K562 (cell line): ENCODE data around the gene IL9. TPM values are rescaled to one million over a fixed set of nuclear protein-coding genes. Genes with fewer than 3 reads are reported as not detected.

Source experiments
- ATAC-seq: fragments of 200-7000 bp; cut with Tn5 transposase; 3 replicates; pipeline ENCODE4 v1.9.1; 2020; ENCODE audit warnings: moderate library complexity
- BruUV-seq: library from RNA; stranded (reverse); fragments of 400-500 nt; replicated peaks from 2 replicates; lab custom pipeline; 2021; lab: Mats Ljungman, UMichigan
- CTCF ChIA-PET: fragments of 300-600 bp; formaldehyde crosslinking; extraction: SDS; loops from one replicate; lab custom pipeline; 2021; ENCODE audit warnings: low intra/inter-chr PET ratio; lab: Yijun Ruan, JAX
- POLR2A ChIA-PET: fragments of 300-600, 350-650 bp; sonication (Branson Sonifier 250); formaldehyde crosslinking; extraction: SDS; loops from one replicate; lab custom pipeline; 2021; ENCODE audit warnings: antibody characterized with exemption, inconsistent platforms; lab: Yijun Ruan, JAX
- DNase-seq, 4 experiments: peaks; one replicate each; pipeline versions ENCODE4 v3.0.0 to v3.0.0-alpha.2; 2011 to 2018; ENCODE audit warnings: low spot score in 3 of 4, mixed read lengths in 3 of 4; ENCODE audit errors: extremely low read depth in 1 of 4
- FAIRE-seq: peaks from 2 replicates; lab custom pipeline; 2011; peaks lifted over from hg19 to GRCh38; lab: Jason Lieb, UNC
- H2AFZ ChIP-seq: 2 replicates; pipeline ENCODE4 v1.6.0; 2011; ENCODE audit warnings: low read depth, low read length, control low read depth, inconsistent platforms
- H3K27ac ChIP-seq: fragments of 200-600 bp; 3 replicates; pipeline ENCODE4 v1.8.0; 2011; ENCODE audit warnings: low read depth, mild to moderate bottlenecking, control low read depth, inconsistent platforms, low read length, moderate library complexity, mixed read lengths; ENCODE audit errors: extremely low read depth
- H3K27me3 ChIP-seq, 2 experiments: fragments of 300-600 bp in 1 of 2; 2 replicates in 1 of 2; 3 replicates in 1 of 2; pipeline versions ENCODE4 v1.6.0 to v1.8.0; 2011; ENCODE audit warnings: inconsistent platforms in 2 of 2, low read length in 2 of 2, mild to moderate bottlenecking in 1 of 2, mixed read lengths in 1 of 2, moderate library complexity in 1 of 2; ENCODE audit not compliant: control insufficient read depth in 2 of 2, insufficient read depth in 2 of 2
- H3K36me3 ChIP-seq: fragments of 300-600 bp; 3 replicates; pipeline ENCODE4 v1.8.0; 2011; ENCODE audit warnings: mild to moderate bottlenecking, low read length, inconsistent platforms; ENCODE audit not compliant: control insufficient read depth, insufficient read depth
- H3K4me1 ChIP-seq, 2 experiments: fragments of 200-600 bp in 1 of 2; replicated peaks in 1 of 2; 2 replicates in 1 of 2; 3 replicates in 1 of 2; pipeline versions ENCODE4 v1.5.1 to v1.8.0; 2011; ENCODE audit warnings: inconsistent platforms in 2 of 2, low read length in 2 of 2, mild to moderate bottlenecking in 1 of 2, mixed read lengths in 1 of 2, moderate library complexity in 1 of 2; ENCODE audit not compliant: control insufficient read depth in 2 of 2, insufficient read depth in 2 of 2
- H3K4me2 ChIP-seq: 2 replicates; pipeline ENCODE4 v1.6.1; 2011; ENCODE audit warnings: low read length, control low read depth, inconsistent platforms, mixed read lengths; ENCODE audit not compliant: insufficient read depth
- H3K4me3 ChIP-seq: fragments of 200-600 bp; sonication (generic), shearing (Covaris generic); 2 replicates; pipeline ENCODE4 v1.5.1; 2016; ENCODE audit warnings: control low read depth, inconsistent platforms
- H3K79me2 ChIP-seq: fragments of 200-600 bp; 3 replicates; pipeline ENCODE4 v1.8.0; 2011; ENCODE audit warnings: low read length, inconsistent platforms; ENCODE audit not compliant: control insufficient read depth, insufficient read depth
- H3K9ac ChIP-seq, 2 experiments: 2 replicates each; pipeline versions ENCODE4 v1.6.0 to v1.6.1; 2011; ENCODE audit warnings: low read depth in 2 of 2, low read length in 2 of 2, control low read depth in 1 of 2, inconsistent platforms in 1 of 2, mild to moderate bottlenecking in 1 of 2, mixed read lengths in 1 of 2; ENCODE audit not compliant: insufficient read depth in 1 of 2
- H3K9me1 ChIP-seq: one replicate; pipeline ENCODE4 v1.6.0; 2011; ENCODE audit warnings: inconsistent platforms, mild to moderate bottlenecking, low read length, moderate library complexity; ENCODE audit not compliant: control insufficient read depth, insufficient read depth
- H3K9me3 ChIP-seq: replicated peaks from 2 replicates; pipeline ENCODE4 v1.5.1; 2011; ENCODE audit warnings: low read depth, low read length, inconsistent platforms; ENCODE audit not compliant: control insufficient read depth, insufficient read depth
- H4K20me1 ChIP-seq: replicated peaks from 2 replicates; pipeline ENCODE4 v1.6.1; 2011; ENCODE audit warnings: low read length, inconsistent platforms, mixed read lengths; ENCODE audit not compliant: control insufficient read depth, insufficient read depth
- EGR1 ChIP-seq: fragments of 450-650 bp; conservative IDR thresholded peaks from 2 replicates; pipeline ENCODE4 v1.6.1; 2017; ENCODE audit warnings: mild to moderate bottlenecking
- FOXJ3 ChIP-seq: sonication (generic); formaldehyde crosslinking; IDR thresholded peaks from 2 replicates; pipeline ENCODE4 v1.4.0; 2020; ENCODE audit warnings: mild to moderate bottlenecking, missing genetic modification reagents
- ZKSCAN1 ChIP-seq: fragments of 150-350 bp; IDR thresholded peaks from 2 replicates; pipeline ENCODE4 v1.6.1; 2016; ENCODE audit warnings: low read depth, low read length
- ZNF146 ChIP-seq: IDR thresholded peaks from one replicate; pipeline ENCODE4 v1.6.1; 2018; ENCODE audit warnings: missing compliant biosample characterization; ENCODE audit not compliant: unreplicated experiment
- ZNF778 ChIP-seq: fragments of 450-650 bp; formaldehyde crosslinking; IDR thresholded peaks from 2 replicates; pipeline ENCODE4 v1.4.0; 2020; ENCODE audit warnings: mild to moderate bottlenecking, moderate library complexity
- WGBS: fragments of 100-300 bp; shearing (Covaris generic); methylation state at CpG from one replicate; pipeline ENCODE4 v1.1.6; 2016; ENCODE audit warnings: low coverage, mixed read lengths; ENCODE audit not compliant: insufficient coverage; ENCODE audit errors: missing lambda C conversion rate; 5-methylcytosine and 5-hydroxymethylcytosine counted together
- in situ Hi-C: fragments of 300-500 bp; cut with MboI; formaldehyde crosslinking; loops from 4 replicates; pipeline ENCODE4 v1.15.0; 2018; ENCODE audit warnings: inconsistent platforms, mixed read lengths
- intact Hi-C: fragments of 100-400 bp; cut with micrococcal nuclease; formaldehyde crosslinking; loops from 2 replicates; pipeline ENCODE4 v1.14.2; 2022
- polyA plus RNA-seq, 8 experiments: library from polyadenylated mRNA; depleted of rRNA in 4 of 8; stranded (reverse) in 5 of 8; unstranded in 3 of 8; fragments of >200 nt; fragmentation: Nextera tagmentation in 2 of 8; fragmentation: Illumina TruSeq in 1 of 8; extraction: Ambion mirVana in 2 of 8; extraction: Trizol in 1 of 8; gene quantifications; 2 replicates each; pipeline versions ENCODE4 v1.2.1 to v1.2.3, GENCODE V29; 2011 to 2014; ENCODE audit warnings: inconsistent platforms in 1 of 8, missing spikeins in 1 of 8
- total RNA-seq, 7 experiments: library from RNA; depleted of rRNA in 6 of 7; stranded (reverse); fragments of >200 nt in 6 of 7; fragmentation: Illumina TruSeq in 2 of 7; extraction: Trizol in 2 of 7; gene quantifications; 2 replicates each; pipeline versions ENCODE4 v1.2.1 to v1.2.3, GENCODE V29; 2011 to 2021; ENCODE audit warnings: low replicate concordance in 1 of 7
- TF ChIP-seq, protein P1 (sequence below): sonication (generic); formaldehyde crosslinking; IDR thresholded peaks from 2 replicates; pipeline ENCODE4 v1.8.0; 2022; ENCODE audit warnings: missing genetic modification reagents, mild to moderate bottlenecking, moderate library complexity, borderline replicate concordance
- TF ChIP-seq, protein P2 (sequence below): fragments of 450-650 bp; IDR thresholded peaks from 2 replicates; pipeline ENCODE4 v1.6.1; 2016; ENCODE audit warnings: low read depth, mild to moderate bottlenecking, moderate library complexity

The IL9 gene
- total and polyA plus RNA-seq, 9 of the 15 experiments (the other 6 are each of a cell fraction or from before 2014, with no cell fraction given) = not detected

DNA sequence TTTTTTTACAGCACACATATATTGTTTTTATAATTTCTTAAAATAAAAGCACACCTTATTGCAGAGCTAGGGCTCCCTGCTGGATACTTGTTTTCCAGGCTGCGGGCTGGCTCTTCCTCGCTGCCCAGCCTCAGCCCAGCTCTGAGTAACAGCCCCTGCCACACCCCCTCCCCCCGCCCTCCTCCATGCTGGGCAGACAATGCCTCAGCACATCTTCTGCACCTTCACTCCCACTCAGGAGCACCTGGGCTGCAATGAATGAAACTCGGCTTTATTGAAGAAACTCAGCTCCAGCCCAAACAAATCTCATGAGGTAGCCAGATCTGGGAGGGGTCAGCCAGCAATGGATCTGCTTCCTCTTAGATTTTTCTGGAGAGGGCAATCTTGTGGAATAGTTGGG is 9.5 kb downstream of the IL9 start:
- H3K9ac ChIP-seq = no peak overlapping the region
- ChIA-PET CTCF (interaction anchor here (1.8 to 2.0 kb wide), 2 partner anchors 176 to 326 kb away, joined by 13 to 14 read pairs; no protein-coding TSS in a partner anchor), POLR2A (no interaction called here)
- no peaks in the 10 kb centered on the region for H3K9me1 ChIP-seq
- BruUV-seq = no TSS peak
- H3K9me3 ChIP-seq = no peaks in the 10 kb centered on the region
- no peak for ATAC-seq
- WGBS = 0% methylated on average over 2 of the region's 4 CpGs
- intact Hi-C loops (loop anchor here (5.0 kb wide), 1 partner anchor 56 kb away; no protein-coding TSS in a partner anchor), in situ Hi-C loops (loop anchor here (5.0 kb wide), 2 partner anchors 176 to 326 kb away; no protein-coding TSS in a partner anchor)
- peaks cover 9% of the 10 kb centered on the region; the same call in 1 of the 2 replicates for H4K20me1 ChIP-seq
- H3K27me3 ChIP-seq = peaks cover 0 to 24% of the 10 kb centered on the region in 2 experiments; a peak in 4 of 5 replicates
- no peaks in the 10 kb centered on the region for H3K4me1 ChIP-seq
- H3K4me3 ChIP-seq = no peak overlapping the region
- FAIRE-seq = no peak
- no peak for TF ChIP-seq ZNF146 (CRISPR knock-in tag)
- TF ChIP-seq, protein P1, sequence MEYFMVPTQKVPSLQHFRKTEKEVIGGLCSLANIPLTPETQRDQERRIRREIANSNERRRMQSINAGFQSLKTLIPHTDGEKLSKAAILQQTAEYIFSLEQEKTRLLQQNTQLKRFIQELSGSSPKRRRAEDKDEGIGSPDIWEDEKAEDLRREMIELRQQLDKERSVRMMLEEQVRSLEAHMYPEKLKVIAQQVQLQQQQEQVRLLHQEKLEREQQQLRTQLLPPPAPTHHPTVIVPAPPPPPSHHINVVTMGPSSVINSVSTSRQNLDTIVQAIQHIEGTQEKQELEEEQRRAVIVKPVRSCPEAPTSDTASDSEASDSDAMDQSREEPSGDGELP = no peak
- TF ChIP-seq ZKSCAN1 = no peak
- TF ChIP-seq ZNF778 (CRISPR knock-in tag) = no peak
- no peak for TF ChIP-seq FOXJ3 (CRISPR knock-in tag)
- TF ChIP-seq, protein P2, sequence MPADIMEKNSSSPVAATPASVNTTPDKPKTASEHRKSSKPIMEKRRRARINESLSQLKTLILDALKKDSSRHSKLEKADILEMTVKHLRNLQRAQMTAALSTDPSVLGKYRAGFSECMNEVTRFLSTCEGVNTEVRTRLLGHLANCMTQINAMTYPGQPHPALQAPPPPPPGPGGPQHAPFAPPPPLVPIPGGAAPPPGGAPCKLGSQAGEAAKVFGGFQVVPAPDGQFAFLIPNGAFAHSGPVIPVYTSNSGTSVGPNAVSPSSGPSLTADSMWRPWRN = no peak
- no peak for TF ChIP-seq EGR1
- no peaks in the 10 kb centered on the region for H3K36me3 ChIP-seq
- no peak overlapping the region for H2AFZ ChIP-seq
- no peak overlapping the region for H3K4me2 ChIP-seq
- no peak for DNase-seq
- H3K79me2 ChIP-seq = no peaks in the 10 kb centered on the region
- H3K27ac ChIP-seq = no peak overlapping the region
